ENCODE results near the gene GPHA2.
A peak's percentile ranks its signal among the peaks of the same experiment; 100 is the strongest.

Gene GPHA2

DNA sequence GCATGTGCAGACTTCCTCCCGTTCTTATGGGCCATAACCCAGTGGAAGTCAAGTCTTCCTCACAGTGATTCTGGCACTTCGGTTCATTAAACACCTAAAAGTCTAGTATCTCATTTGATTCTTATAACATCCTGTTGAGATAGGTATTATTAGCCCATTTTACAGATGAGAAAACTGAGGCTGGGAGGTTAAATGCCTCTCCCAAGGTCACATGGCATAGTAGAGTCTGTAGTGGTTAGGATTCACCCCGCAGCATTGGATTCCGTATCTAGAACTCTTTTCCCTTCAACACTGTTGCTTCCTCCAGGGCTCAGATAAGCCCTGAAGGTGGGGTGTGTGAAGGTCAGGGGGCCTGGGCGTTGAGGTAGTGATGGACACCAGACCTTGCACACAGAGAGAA, 3.4 kb downstream of the GPHA2 start:
- no peaks in the 10 kb centered on the region for H3K27me3 ChIP-seq (replicated peaks; ENCODE audit: control insufficient read depth, insufficient read depth, low read length, poor library complexity, severe bottlenecking)
- no peak overlapping the region for H3K27ac ChIP-seq (ENCODE audit: insufficient read depth, low read length, poor library complexity, severe bottlenecking)
- H3K4me1 ChIP-seq (ENCODE audit: control insufficient read depth, insufficient read depth, low read length, poor library complexity, severe bottlenecking), result no peaks in the 10 kb centered on the region
- no peak for DNase-seq
- peaks cover 28% of the 10 kb centered on the region for H3K36me3 ChIP-seq (ENCODE audit: control insufficient read depth, insufficient read depth, low read length)
- no peaks in the 10 kb centered on the region for H3K9me3 ChIP-seq (ENCODE audit: control insufficient read depth, low read length)
- H3K4me3 ChIP-seq (ENCODE audit: insufficient read depth, low read depth, low read length, poor library complexity, severe bottlenecking), result no peak overlapping the region

DNA sequence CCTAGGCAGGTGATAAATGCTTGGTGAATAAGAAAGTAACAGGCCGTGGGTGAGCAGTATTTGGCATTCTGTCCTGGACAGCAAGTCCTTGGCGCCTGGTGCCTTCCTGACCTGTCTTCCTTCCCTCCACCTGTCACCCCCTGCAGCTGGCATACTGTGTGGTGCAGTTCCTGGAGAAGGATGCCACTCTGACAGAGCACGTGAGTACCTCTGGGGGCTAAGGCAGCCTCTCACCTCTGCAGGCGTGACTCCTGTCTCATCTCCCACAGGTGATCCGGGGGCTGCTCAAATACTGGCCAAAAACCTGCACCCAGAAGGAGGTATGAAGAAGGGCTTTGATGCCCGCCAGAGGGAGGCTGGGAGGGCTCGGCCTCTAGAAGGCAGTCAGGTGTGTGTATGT, 4.4 kb downstream of the GPHA2 start:
- no peaks in the 10 kb centered on the region for H3K4me1 ChIP-seq (ENCODE audit: control insufficient read depth, insufficient read depth, low read length, poor library complexity, severe bottlenecking)
- no peak overlapping the region for H3K4me3 ChIP-seq (ENCODE audit: insufficient read depth, low read depth, low read length, poor library complexity, severe bottlenecking)
- H3K27me3 ChIP-seq (replicated peaks; ENCODE audit: control insufficient read depth, insufficient read depth, low read length, poor library complexity, severe bottlenecking), result no peaks in the 10 kb centered on the region
- H3K9me3 ChIP-seq (ENCODE audit: control insufficient read depth, low read length), result no peaks in the 10 kb centered on the region
- no peak overlapping the region for H3K27ac ChIP-seq (ENCODE audit: insufficient read depth, low read length, poor library complexity, severe bottlenecking)
- peaks cover 28% of the 10 kb centered on the region for H3K36me3 ChIP-seq (ENCODE audit: control insufficient read depth, insufficient read depth, low read length)
- DNase-seq, result no peak

DNA sequence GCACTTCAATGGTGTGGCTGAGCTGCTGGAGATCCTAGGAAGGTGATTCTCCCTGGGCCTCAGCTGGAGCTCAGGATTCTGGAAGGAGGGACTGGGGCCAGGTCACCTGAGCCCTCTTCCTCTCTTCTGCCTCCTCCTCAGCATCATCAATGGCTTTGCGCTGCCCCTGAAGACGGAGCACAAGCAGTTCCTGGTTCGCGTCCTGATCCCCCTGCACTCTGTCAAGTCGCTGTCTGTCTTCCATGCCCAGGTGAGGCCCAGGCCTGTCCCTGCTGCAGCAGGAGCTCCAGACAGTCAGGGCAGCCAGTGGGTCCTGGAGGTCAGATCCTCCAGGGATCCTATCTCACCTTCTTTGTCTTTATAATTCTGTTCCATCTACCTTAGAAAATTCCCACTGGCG, 5.4 kb downstream of the GPHA2 start:
- peaks cover 28% of the 10 kb centered on the region for H3K36me3 ChIP-seq (ENCODE audit: control insufficient read depth, insufficient read depth, low read length)
- no peak for DNase-seq
- no peak overlapping the region for H3K27ac ChIP-seq (ENCODE audit: insufficient read depth, low read length, poor library complexity, severe bottlenecking)
- no peaks in the 10 kb centered on the region for H3K9me3 ChIP-seq (ENCODE audit: control insufficient read depth, low read length)
- H3K27me3 ChIP-seq (replicated peaks; ENCODE audit: control insufficient read depth, insufficient read depth, low read length, poor library complexity, severe bottlenecking), result no peaks in the 10 kb centered on the region
- H3K4me3 ChIP-seq (ENCODE audit: insufficient read depth, low read depth, low read length, poor library complexity, severe bottlenecking), result no peak overlapping the region
- peaks cover 7% of the 10 kb centered on the region for H3K4me1 ChIP-seq (ENCODE audit: control insufficient read depth, insufficient read depth, low read length, poor library complexity, severe bottlenecking)

DNA sequence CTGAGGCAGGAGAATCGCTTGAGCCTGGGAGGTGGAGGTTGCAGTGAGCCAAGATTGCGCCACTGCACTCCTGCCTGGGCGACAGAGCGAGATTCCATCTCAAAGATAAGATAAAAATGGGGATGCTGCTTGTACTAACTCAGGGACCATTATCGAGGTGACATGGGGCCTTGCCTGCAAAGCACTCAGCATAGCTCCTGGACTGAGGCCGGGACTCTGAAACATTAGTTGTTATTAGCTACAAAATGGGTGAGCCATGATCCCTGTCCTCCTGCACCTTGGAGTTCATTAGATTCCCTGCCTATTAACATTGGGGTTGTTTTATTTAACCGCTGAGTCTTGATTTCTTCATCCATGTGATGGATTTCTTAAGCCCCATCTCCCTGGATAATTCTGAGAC, 6.1 kb downstream of the GPHA2 start:
- Histone ChIP-seq H3K9me3 (ENCODE audit: control insufficient read depth, low read length) (no peaks in the 10 kb centered on the region), H3K36me3 (ENCODE audit: control insufficient read depth, insufficient read depth, low read length) (peaks cover 28% of the 10 kb centered on the region), H3K27ac (ENCODE audit: insufficient read depth, low read length, poor library complexity, severe bottlenecking) (no peak overlapping the region), H3K4me1 (ENCODE audit: control insufficient read depth, insufficient read depth, low read length, poor library complexity, severe bottlenecking) (peaks cover 12% of the 10 kb centered on the region), H3K4me3 (ENCODE audit: insufficient read depth, low read depth, low read length, poor library complexity, severe bottlenecking) (no peak overlapping the region), H3K27me3 (replicated peaks; ENCODE audit: control insufficient read depth, insufficient read depth, low read length, poor library complexity, severe bottlenecking) (no peaks in the 10 kb centered on the region)
- no peak for DNase-seq

DNA sequence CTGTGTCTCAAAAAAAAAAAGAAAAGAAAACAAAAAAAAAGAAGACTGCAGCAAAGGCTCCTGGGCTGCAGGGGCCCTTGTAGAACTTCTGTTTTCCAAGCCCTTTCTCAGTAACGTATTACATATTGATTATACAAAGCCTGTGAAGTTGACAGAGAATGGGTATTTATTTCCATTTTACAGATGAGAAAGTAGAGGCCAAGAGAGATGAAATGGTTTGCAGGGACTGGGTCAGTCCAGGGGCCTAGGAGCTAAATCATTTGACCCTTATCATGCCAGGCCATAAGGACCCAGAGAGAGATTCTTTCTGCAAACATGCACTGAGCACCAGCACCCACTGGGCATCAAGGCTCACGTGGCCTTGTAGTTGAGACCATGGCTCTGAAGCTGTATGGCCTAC, 6.7 kb downstream of the GPHA2 start:
- Histone ChIP-seq H3K4me3 (ENCODE audit: insufficient read depth, low read depth, low read length, poor library complexity, severe bottlenecking) (no peak overlapping the region), H3K27ac (ENCODE audit: insufficient read depth, low read length, poor library complexity, severe bottlenecking) (no peak overlapping the region), H3K9me3 (ENCODE audit: control insufficient read depth, low read length) (no peaks in the 10 kb centered on the region), H3K36me3 (ENCODE audit: control insufficient read depth, insufficient read depth, low read length) (peaks cover 28% of the 10 kb centered on the region), H3K4me1 (ENCODE audit: control insufficient read depth, insufficient read depth, low read length, poor library complexity, severe bottlenecking) (peaks cover 16% of the 10 kb centered on the region), H3K27me3 (replicated peaks; ENCODE audit: control insufficient read depth, insufficient read depth, low read length, poor library complexity, severe bottlenecking) (no peaks in the 10 kb centered on the region)
- DNase-seq, result no peak

DNA sequence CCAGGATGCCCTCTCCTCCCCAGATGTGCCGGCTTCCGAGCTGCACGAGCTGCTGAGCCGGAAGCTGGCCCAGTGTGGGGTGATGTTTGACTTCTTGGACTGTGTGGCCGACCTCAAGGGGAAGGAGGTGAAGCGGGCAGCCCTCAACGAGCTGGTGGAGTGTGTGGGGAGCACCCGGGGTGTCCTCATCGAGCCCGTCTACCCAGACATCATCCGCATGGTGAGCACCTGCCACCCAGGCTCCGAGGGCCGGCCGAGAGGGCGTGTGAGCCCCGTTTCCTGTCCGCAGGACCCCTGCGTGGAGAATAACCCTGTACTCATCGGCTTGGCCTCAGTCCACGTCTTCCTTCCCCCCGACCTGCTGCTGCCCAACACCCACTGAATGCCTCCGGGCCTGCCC, 9.0 kb downstream of the GPHA2 start:
- no peak overlapping the region for H3K4me3 ChIP-seq (ENCODE audit: insufficient read depth, low read depth, low read length, poor library complexity, severe bottlenecking)
- no peaks in the 10 kb centered on the region for H3K9me3 ChIP-seq (ENCODE audit: control insufficient read depth, low read length)
- no peak for DNase-seq
- H3K36me3 ChIP-seq (ENCODE audit: control insufficient read depth, insufficient read depth, low read length), result peaks cover 21% of the 10 kb centered on the region
- peaks cover 16% of the 10 kb centered on the region for H3K4me1 ChIP-seq (ENCODE audit: control insufficient read depth, insufficient read depth, low read length, poor library complexity, severe bottlenecking)
- H3K27ac ChIP-seq (ENCODE audit: insufficient read depth, low read length, poor library complexity, severe bottlenecking), result no peak overlapping the region
- H3K27me3 ChIP-seq (replicated peaks; ENCODE audit: control insufficient read depth, insufficient read depth, low read length, poor library complexity, severe bottlenecking), result no peaks in the 10 kb centered on the region

DNA sequence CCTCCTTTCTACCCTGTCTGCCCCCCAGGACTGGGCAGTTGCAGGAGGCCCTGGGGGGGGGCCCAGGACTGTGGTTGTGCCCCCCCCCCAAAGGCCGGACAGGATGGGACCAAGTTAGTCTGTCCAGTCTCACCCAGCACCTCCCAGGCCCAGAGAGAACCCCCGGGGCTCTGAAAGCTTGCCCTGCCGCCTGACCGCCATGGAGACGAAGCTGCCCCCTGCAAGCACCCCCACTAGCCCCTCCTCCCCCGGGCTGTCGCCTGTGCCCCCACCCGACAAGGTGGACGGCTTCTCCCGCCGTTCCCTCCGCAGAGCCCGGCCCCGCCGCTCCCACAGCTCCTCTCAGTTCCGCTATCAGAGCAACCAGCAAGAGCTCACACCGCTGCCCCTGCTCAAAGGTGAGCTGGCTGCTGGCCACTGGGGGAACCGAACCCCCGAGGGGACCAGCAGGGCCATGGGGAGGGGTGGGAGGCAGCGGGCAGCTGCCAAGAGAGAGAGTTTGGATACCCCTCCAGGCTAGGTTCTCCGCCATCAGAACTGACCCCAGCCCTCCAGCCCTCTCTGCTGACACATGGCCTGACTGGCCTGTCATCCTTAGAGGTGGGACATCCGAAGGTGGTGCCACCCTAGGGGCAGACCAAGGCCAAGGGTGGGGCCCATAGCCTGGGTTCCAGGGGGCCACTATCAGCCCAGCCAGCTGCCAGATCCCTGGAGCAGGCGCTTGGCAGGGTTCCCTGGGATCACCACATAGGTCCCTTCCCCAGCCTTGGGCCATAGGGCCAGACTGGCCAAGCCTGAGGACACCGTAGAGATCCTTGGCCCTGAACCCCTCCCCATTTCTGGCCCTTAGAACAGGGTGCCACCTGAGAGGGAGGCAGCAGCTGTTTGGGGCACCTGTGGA, 9.9 kb downstream of the GPHA2 start:
- Histone ChIP-seq H3K4me1 (ENCODE audit: control insufficient read depth, insufficient read depth, low read length, poor library complexity, severe bottlenecking) (peaks cover 16% of the 10 kb centered on the region), H3K9me3 (ENCODE audit: control insufficient read depth, low read length) (no peaks in the 10 kb centered on the region), H3K27ac (ENCODE audit: insufficient read depth, low read length, poor library complexity, severe bottlenecking) (no peak overlapping the region), H3K4me3 (ENCODE audit: insufficient read depth, low read depth, low read length, poor library complexity, severe bottlenecking) (peak overlapping the region; percentile 90), H3K27me3 (replicated peaks; ENCODE audit: control insufficient read depth, insufficient read depth, low read length, poor library complexity, severe bottlenecking) (no peaks in the 10 kb centered on the region), H3K36me3 (ENCODE audit: control insufficient read depth, insufficient read depth, low read length) (peaks cover 14% of the 10 kb centered on the region)
- no peak for DNase-seq

DNA sequence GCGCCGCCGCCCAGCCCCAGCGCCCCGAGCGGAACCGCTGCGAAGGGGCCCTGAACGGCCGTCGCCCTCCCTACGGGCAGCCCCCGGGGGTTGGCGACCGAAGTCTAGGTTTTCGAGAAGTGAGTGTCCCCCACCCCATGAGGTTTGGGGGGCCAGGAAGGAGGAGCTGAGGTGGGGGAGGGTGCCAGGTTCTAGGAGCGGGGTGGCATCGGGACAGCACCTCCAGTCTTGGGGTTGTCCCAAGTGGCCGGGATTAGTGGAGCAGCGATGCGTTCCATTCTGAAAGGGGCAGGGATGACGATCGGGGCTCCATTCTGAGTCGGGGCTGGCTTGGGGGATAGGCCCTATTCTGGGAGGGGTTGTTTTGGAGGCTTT, 10.8 kb downstream of the GPHA2 start:
- no peaks in the 10 kb centered on the region for H3K27me3 ChIP-seq (replicated peaks; ENCODE audit: control insufficient read depth, insufficient read depth, low read length, poor library complexity, severe bottlenecking)
- H3K4me3 ChIP-seq (ENCODE audit: insufficient read depth, low read depth, low read length, poor library complexity, severe bottlenecking), result peak overlapping the region; percentile 90
- peaks cover 5% of the 10 kb centered on the region for H3K36me3 ChIP-seq (ENCODE audit: control insufficient read depth, insufficient read depth, low read length)
- H3K4me1 ChIP-seq (ENCODE audit: control insufficient read depth, insufficient read depth, low read length, poor library complexity, severe bottlenecking), result peaks cover 16% of the 10 kb centered on the region
- H3K9me3 ChIP-seq (ENCODE audit: control insufficient read depth, low read length), result no peaks in the 10 kb centered on the region
- H3K27ac ChIP-seq (ENCODE audit: insufficient read depth, low read length, poor library complexity, severe bottlenecking), result peak overlapping the region; percentile 85
- no peak for DNase-seq

DNA sequence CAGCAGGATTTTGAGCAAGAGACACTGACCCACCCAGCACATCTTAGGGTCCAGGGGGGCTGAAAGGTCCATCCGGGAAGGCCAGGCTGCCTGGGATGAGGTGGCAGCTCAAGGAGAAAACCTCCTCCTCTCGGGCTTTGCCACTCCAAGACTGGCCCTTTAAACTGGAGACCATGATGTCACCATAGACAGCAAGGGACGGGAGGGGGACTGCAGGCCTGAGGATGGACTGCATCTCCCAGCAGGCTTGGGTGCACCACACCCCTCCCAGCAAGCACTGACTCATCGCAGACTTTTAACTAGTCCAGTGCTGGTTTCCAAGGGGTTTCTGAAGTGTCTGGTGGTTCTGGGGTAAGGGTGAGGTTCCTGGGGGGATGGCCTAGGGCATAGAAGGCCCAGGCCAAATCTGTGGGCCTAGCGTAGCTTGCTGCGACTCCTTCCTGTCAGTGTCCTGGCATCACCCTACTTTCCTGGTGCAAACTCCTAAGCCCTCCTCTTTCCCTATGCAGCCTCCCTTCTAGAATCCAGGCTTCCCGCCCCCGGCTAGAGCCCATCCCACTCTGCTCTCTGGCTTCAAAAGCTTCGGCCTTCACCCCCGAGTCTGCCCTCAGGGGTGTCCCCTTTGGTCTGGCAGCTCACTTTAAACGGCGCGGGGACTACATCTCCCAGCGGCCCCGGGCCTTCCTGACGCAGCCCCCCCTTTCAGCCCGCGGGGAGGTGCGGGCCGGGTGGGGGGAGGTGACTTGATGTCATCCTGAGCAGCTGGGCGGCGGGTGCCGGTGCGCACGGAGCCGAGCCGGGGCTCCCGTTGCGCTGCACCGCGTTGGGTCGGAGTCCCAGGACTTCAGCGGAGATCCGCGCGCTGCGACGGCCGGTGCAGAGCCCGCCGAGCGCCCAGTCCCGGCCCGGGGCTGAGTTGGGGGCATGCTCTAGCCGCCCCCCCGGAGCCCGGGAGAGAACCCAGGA, 11.5 kb downstream of the GPHA2 start, which contains the start of gene PPP2R5B:
PPP2R5B (plus strand) TSS at position 746 of the 966 bp plus-strand sequence. CDS start 1,046 bp downstream, outside the sequence.
- H3K27me3 ChIP-seq (replicated peaks; ENCODE audit: control insufficient read depth, insufficient read depth, low read length, poor library complexity, severe bottlenecking), result no peaks in the 10 kb centered on the region
- H3K4me1 ChIP-seq (ENCODE audit: control insufficient read depth, insufficient read depth, low read length, poor library complexity, severe bottlenecking), result peaks cover 16% of the 10 kb centered on the region
- H3K27ac ChIP-seq (ENCODE audit: insufficient read depth, low read length, poor library complexity, severe bottlenecking), result peak within 1 kb of the TSS; percentile 85
- H3K36me3 ChIP-seq (ENCODE audit: control insufficient read depth, insufficient read depth, low read length), result peaks cover 4% of the 10 kb centered on the region
- H3K9me3 ChIP-seq (ENCODE audit: control insufficient read depth, low read length), result no peaks in the 10 kb centered on the region
- peak within 1 kb of the TSS; percentile 90 for H3K4me3 ChIP-seq (ENCODE audit: insufficient read depth, low read depth, low read length, poor library complexity, severe bottlenecking)
- DNase-seq, result peak; percentile 76 to 85 (median 85)

All from effector memory CD4-positive, alpha-beta T cell (primary cell).